ENCODE results near the gene PAK3.

GRCh38 chrX:111098874-111099273, 2.9 kb downstream of the PAK3 start:
- TF ChIP-seq JUND (IDR thresholded peaks at IDR 0.05; ENCODE audit: borderline replicate concordance, low read depth, low read length) (no peak), JUND (tag; IDR thresholded peaks at IDR 0.05; ENCODE audit: borderline replicate concordance, low read depth, low read length) (no peak), RAD21 (CRISPR knock-in tag; conservative IDR thresholded peaks at IDR 0.05 in 1 of 2, IDR thresholded peaks at IDR 0.05 in 1 of 2) (peak in 1 of 2 experiments; percentile 29; a peak in 1 of 4 replicates), KLF13 (tag; IDR thresholded peaks at IDR 0.05; ENCODE audit: borderline replicate concordance, low read depth) (no peak), CTCF (IDR thresholded peaks at IDR 0.05 in 2 of 3, conservative IDR thresholded peaks at IDR 0.05 in 1 of 3; ENCODE audit: insufficient read depth in 2 of 3, low read depth in 1 of 3, low read length in 3 of 3) (peak; percentile 59 to 77 (median 68)), CHAMP1 (IDR thresholded peaks at IDR 0.05) (no peak), ATF4 (CRISPR knock-in tag; IDR thresholded peaks at IDR 0.05) (no peak), TOE1 (IDR thresholded peaks at IDR 0.05; ENCODE audit: borderline replicate concordance) (no peak), TOE1 (CRISPR knock-in tag; IDR thresholded peaks at IDR 0.05; ENCODE audit: borderline replicate concordance, low read depth) (no peak), SMARCB1 (IDR thresholded peaks at IDR 0.05; ENCODE audit: insufficient read length, low read depth) (no peak), POLR2AphosphoS5 (IDR thresholded peaks at IDR 0.05; ENCODE audit: control insufficient read depth, insufficient read depth, low read depth, low read length) (no peak), ZFP36 (IDR thresholded peaks at IDR 0.05; ENCODE audit: low read depth, low read length, partially characterized antibody) (no peak), ZNF239 (CRISPR knock-in tag; IDR thresholded peaks at IDR 0.05) (no peak)
